Erythroblast (primary cell): ENCODE data around the gene PEDS1.

Experiments
- GATA1 ChIP-seq: IDR thresholded peaks from 2 replicates; pipeline ENCODE4 v1.6.1; 2011; ENCODE audit warnings: low read depth, mild to moderate bottlenecking, control low read depth, low read length, moderate library complexity
- POLR2A ChIP-seq: IDR thresholded peaks from 2 replicates; pipeline ENCODE4 v1.6.1; 2011; ENCODE audit warnings: mild to moderate bottlenecking, low read length

GRCh38 chr20:50136822-50137599 lies 16.5 kb downstream of the PEDS1 start:
- TF ChIP-seq POLR2A (no peak), GATA1 (no peak)
